Stimulated activated CD4-positive, alpha-beta T cell treated with anti-CD3 and anti-CD28 coated beads, Interleukin-2, amount 100 ng/mL, for 4 hours (primary cell): ENCODE data around the gene PARVB.

Source experiments
- DNase-seq: peaks from one replicate; pipeline ENCODE4 v3.0.0-alpha.2; 2020; ENCODE audit warnings: low read depth

PARVB gene

DNA sequence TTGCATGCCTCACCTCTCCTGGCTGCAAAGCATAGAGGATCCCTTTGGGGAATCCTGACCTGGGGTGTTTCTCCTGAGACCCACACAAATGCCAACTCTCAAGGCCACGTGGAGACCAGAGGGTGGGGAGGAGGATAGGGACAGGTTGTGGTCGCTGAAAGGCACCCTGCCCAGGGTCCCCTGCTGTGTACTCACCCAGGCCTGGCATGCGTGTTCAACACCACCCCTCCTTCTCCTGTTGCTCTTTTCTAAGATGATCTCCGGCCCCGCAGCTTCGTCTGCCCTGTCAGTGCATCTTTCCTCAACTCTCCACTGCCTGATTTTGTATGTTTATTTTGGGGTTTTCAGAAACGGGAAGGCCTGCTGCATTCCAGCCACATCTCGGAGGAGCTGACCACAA is 112.0 kb downstream of the PARVB start:
- no peak for DNase-seq

GRCh38 chr22:44136786-44137185 is 112.7 kb downstream of the PARVB start:
- DNase-seq: no peak

DNA sequence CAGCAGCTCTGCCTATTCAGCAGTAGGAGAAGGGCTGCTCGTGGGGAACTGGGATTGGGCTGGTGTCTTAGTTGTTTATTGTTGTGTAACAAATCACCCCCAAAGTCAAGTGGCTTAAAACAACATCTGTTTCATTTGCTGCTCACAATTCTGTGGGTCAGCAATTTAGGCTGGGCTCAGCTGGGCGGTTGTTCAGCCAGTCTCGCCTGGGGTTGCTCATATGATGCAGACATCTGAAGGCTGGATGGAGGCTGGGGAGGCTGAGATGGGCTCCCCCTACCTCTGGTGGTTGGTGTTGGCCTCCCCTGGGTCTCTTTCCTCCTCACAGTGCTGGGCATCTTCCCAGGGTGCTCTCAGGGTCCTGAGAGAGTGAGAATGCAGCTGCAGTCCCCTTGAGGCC is 113.3 kb downstream of the PARVB start:
- no peak for DNase-seq

GRCh38 chr22:44139773-44140172 is 115.7 kb downstream of the PARVB start:
- DNase-seq: no peak

GRCh38 chr22:44142421-44143104 is 118.5 kb downstream of the PARVB start:
- DNase-seq: no peak

GRCh38 chr22:44143105-44143474 is 119.0 kb downstream of the PARVB start:
- DNase-seq: no peak

DNA sequence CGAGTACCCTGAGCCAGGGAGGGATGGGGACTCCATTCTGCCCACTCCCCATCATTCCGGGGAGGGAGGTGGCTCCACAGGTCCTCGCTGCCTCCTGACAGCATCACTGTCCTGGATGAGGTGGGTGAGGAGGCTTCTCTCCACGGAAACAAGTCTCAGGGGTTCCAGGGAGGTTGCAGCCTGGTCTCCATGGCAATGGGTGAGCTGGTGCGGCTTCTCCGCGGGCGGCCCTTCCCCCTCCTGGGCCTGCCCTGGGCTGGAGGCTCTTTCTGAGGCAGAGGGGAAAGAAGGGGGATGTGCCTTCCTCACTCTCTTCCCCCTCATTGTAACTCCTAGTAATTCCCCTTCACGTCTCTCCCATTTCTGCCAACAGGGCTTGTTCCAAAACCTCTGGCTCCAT is 119.5 kb downstream of the PARVB start:
- DNase-seq: no peak

DNA sequence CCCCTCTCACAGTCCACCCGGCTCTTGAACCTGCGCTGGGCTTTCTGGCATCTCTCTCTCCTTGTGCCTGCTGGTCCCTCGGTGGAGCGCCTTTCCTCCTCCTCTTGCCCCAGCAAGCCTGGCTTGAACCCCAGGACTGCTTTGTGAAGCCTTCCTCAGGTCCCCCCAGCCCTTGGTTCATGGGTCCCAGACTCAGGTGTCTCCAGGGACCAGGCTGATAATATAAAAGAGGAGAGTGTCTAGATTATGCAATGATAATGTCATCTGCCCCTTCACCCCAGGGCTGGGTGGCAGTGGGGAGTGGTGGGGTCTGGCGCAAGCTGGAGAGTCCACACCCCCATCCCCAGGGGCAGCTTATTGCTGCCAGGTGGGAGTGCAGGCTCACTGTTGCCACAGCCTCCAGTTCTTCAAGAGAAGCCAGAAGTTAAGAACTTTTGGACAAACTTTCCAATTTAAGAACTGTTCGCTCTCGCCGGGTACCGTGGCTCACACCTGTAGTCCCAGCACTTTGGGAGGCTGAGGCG is 120.0 kb downstream of the PARVB start:
- no peak for DNase-seq

DNA sequence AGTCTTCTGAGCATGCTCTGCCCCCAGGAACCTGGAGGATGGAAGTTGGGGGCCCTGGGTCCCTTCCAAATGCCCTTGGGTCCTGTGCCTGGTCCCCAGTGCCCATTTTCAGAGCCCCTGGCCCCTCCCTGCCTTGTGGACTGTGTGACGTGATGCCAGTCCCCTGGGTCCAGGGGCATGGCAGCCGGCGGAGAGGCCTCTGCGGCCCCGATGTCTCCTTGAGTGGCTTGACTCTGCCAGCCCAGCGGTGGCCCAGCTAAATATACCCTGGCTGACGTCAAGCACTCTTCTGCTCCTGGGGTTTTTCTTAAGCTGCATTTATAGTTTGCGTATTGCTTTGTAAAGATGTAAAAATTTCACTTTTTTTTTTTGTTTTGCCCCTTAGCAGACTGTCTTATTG is 121.4 kb downstream of the PARVB start:
- DNase-seq: no peak

- no peak for DNase-seq
These were observed 122.2 kb downstream of the PARVB start for GRCh38 chr22:44146088-44146861.

- DNase-seq: no peak
These were observed 123.0 kb downstream of the PARVB start for GRCh38 chr22:44147008-44147645.

- DNase-seq: no peak
These were observed 123.9 kb downstream of the PARVB start for GRCh38 chr22:44147821-44148574.

GRCh38 chr22:44151676-44152075 is 127.6 kb downstream of the PARVB start:
- no peak for DNase-seq

- no peak for DNase-seq
These were observed 129.6 kb downstream of the PARVB start for GRCh38 chr22:44153710-44154109.

GRCh38 chr22:44154436-44154942 is 130.4 kb downstream of the PARVB start:
- no peak for DNase-seq

- no peak for DNase-seq
These were observed 131.0 kb downstream of the PARVB start for GRCh38 chr22:44155115-44155514.

DNA sequence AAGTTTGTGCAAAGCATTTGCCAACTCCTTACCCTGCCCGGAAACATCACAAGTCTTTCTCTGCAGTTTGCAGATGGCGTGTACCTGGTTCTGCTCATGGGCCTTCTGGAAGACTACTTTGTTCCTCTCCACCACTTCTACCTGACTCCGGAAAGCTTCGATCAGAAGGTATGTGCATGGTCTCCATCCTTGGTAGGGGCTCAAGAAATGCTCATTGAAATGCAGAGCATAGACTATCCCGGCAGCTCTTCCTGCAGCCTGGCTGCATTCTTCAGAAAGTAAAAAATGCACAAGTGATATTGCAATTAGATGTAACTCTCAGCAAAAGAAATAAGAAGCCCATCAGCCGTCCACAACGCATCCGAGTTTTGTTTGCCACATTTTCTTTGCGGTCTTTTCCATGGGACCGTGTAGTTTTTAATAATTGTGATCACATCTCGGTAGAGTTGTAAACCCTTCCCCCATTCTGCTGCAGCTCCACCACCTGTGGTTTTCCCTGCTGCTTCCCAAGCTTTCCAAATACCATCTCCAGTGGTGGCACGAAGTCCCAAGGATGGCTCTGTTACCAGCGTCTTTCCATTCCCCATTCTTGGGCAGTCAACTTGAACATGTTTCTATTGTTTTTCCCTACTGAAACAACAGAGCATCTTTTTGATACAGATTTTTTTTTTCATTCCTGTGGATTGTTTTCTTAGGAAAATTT is 134.0 kb downstream of the PARVB start:
- DNase-seq: no peak

DNA sequence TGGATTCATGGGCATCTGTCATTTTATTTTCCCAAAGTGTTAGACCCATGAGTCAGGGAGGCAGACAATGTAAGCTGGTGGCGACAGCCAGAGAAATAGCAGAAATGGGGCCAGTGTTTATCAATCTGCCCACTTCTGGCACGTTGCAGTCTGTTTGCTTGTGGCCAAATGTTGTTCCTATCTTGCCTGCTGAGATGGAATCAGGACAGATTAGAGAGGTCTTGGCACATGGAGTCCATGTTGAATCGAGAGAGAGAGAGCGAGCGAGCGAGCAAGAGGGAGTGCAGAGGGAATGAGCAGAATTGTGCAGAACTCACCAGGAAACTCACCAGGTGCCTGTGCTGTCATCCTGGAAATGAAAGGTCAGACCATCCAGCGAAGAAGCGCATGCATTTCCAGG is 134.7 kb downstream of the PARVB start:
- no peak for DNase-seq

DNA sequence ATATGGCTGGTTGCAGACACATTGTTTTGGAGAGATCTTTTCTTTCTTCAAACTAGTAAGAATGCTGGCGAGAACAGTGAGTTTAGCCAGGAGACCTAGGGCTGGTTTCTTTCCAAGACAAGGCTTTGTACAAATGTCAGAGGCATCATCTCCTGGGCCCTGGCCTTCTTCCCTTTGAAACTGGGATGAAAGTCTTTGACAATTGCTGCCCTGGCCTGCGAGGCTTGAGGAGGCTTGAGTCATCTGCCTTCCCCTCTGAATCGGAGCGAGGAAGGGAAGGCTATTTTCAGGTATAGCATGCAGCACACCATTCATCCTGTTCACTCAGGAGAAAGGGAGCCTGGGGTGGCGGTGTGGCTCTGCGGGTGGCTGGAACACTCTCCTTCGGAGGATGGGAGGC is 135.1 kb downstream of the PARVB start:
- no peak for DNase-seq

GRCh38 chr22:44159811-44160210 is 135.7 kb downstream of the PARVB start:
- no peak for DNase-seq

- no peak for DNase-seq
These were observed 136.3 kb downstream of the PARVB start for GRCh38 chr22:44160421-44160820.
